HCT116 (cell line): Measurements from ENCODE around the gene PADI3. TPM values are rescaled to one million over a fixed set of nuclear protein-coding genes. Genes with fewer than 3 reads are reported as not detected.

ENCODE experiments used
- ATAC-seq: fragments of 200-7000 bp; cut with Tn5 transposase; 2 replicates; pipeline ENCODE4 v1.9.1; 2020; ENCODE audit warnings: mild to moderate bottlenecking, moderate library complexity
- BruUV-seq: library from RNA; stranded (reverse); fragments of 400-500 nt; replicated peaks from 2 replicates; lab custom pipeline; 2021; lab: Mats Ljungman, UMichigan
- CTCF ChIA-PET: fragments of 300-600 bp; sonication (Branson Sonifier 250); formaldehyde crosslinking; loops from one replicate; lab custom pipeline; 2021; ENCODE audit warnings: antibody characterized with exemption; lab: Charles Lee
- POLR2A ChIA-PET: fragments of 300-600, 350-600 bp; sonication (Branson Sonifier 250); formaldehyde crosslinking; loops from one replicate; lab custom pipeline; 2021; ENCODE audit warnings: antibody characterized with exemption; lab: Charles Lee
- RAD21 ChIA-PET, 2 experiments: fragments of 300-600 bp; sonication (Branson Sonifier 250); formaldehyde crosslinking; loops; one replicate each; lab custom pipeline; 2023; ENCODE audit warnings: low total read pairs in 2 of 2; ENCODE audit not compliant: uncharacterized antibody in 2 of 2, unreplicated experiment in 2 of 2, low non-redundant PET in 1 of 2; lab: Charles Lee
- DNase-seq: peaks from one replicate; pipeline ENCODE4 v3.0.0-alpha.2; 2010; ENCODE audit warnings: low read depth, low spot score
- H2AFZ ChIP-seq: fragments of 200-600 bp; shearing (Covaris generic), sonication (generic); 2 replicates; pipeline ENCODE4 v1.6.1; 2017; ENCODE audit warnings: low read depth, mixed run types, mixed read lengths, antibody characterized with exemption, low read length; ENCODE audit not compliant: poor library complexity, severe bottlenecking
- H3K27ac ChIP-seq: 2 replicates; pipeline ENCODE4 v1.5.1; 2012; ENCODE audit warnings: low read depth, low read length
- H3K27me3 ChIP-seq: fragments of 200-600 bp; sonication (generic); 2 replicates; pipeline ENCODE4 v1.6.1; 2016; ENCODE audit warnings: mixed run types, low read length, mixed read lengths; ENCODE audit not compliant: insufficient read depth
- H3K36me3 ChIP-seq, 2 experiments: fragments of 200-500 bp in 1 of 2; fragments of 200-600 bp in 1 of 2; sonication (Bioruptor generic) in 1 of 2; sonication (generic) in 1 of 2; 2 replicates each; pipeline versions ENCODE4 v1.5.1 to v1.6.1; 2014 to 2016; ENCODE audit warnings: low read length in 2 of 2, inconsistent platforms in 1 of 2, mixed read lengths in 1 of 2, mixed run types in 1 of 2; ENCODE audit not compliant: insufficient read depth in 2 of 2, control insufficient read depth in 1 of 2
- H3K4me1 ChIP-seq, 2 experiments: fragments of 200-600 bp in 1 of 2; sonication (generic) in 1 of 2; 2 replicates each; pipeline versions ENCODE4 v1.5.1 to v1.6.1; 2012 to 2017; ENCODE audit warnings: low read length in 2 of 2, inconsistent platforms in 1 of 2, mild to moderate bottlenecking in 1 of 2, mixed read lengths in 1 of 2, mixed run types in 1 of 2, moderate library complexity in 1 of 2; ENCODE audit not compliant: insufficient read depth in 2 of 2, control insufficient read depth in 1 of 2
- H3K4me2 ChIP-seq: fragments of 200-600 bp; sonication (generic); 2 replicates; pipeline ENCODE4 v1.6.1; 2017; ENCODE audit warnings: mixed run types, low read length, mixed read lengths
- H3K4me3 ChIP-seq, 2 experiments: fragments of 200-600 bp in 1 of 2; sonication (generic) in 1 of 2; replicated peaks in 1 of 2; 2 replicates each; pipeline ENCODE4 v1.5.1; 2011 to 2016; ENCODE audit warnings: low read length in 2 of 2, control low read depth in 1 of 2, low read depth in 1 of 2, mild to moderate bottlenecking in 1 of 2, mixed read lengths in 1 of 2, mixed run types in 1 of 2
- H3K79me2 ChIP-seq: fragments of 200-600 bp; sonication (generic); 2 replicates; pipeline ENCODE4 v1.6.1; 2017; ENCODE audit warnings: mild to moderate bottlenecking, mixed run types, low read length, moderate library complexity, mixed read lengths; ENCODE audit not compliant: insufficient read depth
- H3K9ac ChIP-seq: fragments of 200-600 bp; sonication (generic); 2 replicates; pipeline ENCODE4 v1.6.1; 2016; ENCODE audit warnings: low read length, mixed read lengths
- H3K9me2 ChIP-seq: fragments of 200-600 bp; sonication (generic), shearing (Covaris generic); 2 replicates; pipeline ENCODE4 v1.6.1; 2017; ENCODE audit warnings: mixed run types, mild to moderate bottlenecking, moderate library complexity; ENCODE audit not compliant: insufficient read depth
- H3K9me3 ChIP-seq, 2 experiments: fragments of 200-500 bp in 1 of 2; fragments of 200-600 bp in 1 of 2; sonication (Bioruptor generic) in 1 of 2; sonication (generic) in 1 of 2; 2 replicates each; pipeline ENCODE4 v1.6.1; 2014 to 2017; ENCODE audit warnings: low read length in 2 of 2, mixed read lengths in 2 of 2, inconsistent platforms in 1 of 2, low read depth in 1 of 2, mild to moderate bottlenecking in 1 of 2, mixed run types in 1 of 2, moderate library complexity in 1 of 2; ENCODE audit not compliant: control insufficient read depth in 1 of 2, insufficient read depth in 1 of 2
- H4K20me1 ChIP-seq: fragments of 200-600 bp; sonication (generic), shearing (Covaris generic); 2 replicates; pipeline ENCODE4 v1.6.1; 2017; ENCODE audit warnings: mixed run types, mild to moderate bottlenecking, moderate library complexity; ENCODE audit not compliant: insufficient read depth
- ATF3 ChIP-seq: IDR thresholded peaks from 2 replicates; pipeline ENCODE4 v1.6.1; 2012
- EGR1 ChIP-seq: IDR thresholded peaks from 2 replicates; pipeline ENCODE4 v1.6.1; 2012; ENCODE audit warnings: low read depth
- ELF1 ChIP-seq: IDR thresholded peaks from 2 replicates; pipeline ENCODE4 v1.6.1; 2012; ENCODE audit warnings: low read depth, borderline replicate concordance
- EZH2 ChIP-seq: fragments of 200-600 bp; sonication (generic); IDR thresholded peaks from 2 replicates; pipeline ENCODE4 v1.6.1; 2017; ENCODE audit warnings: antibody characterized with exemption, mixed run types
- EZH2phosphoT487 ChIP-seq: fragments of 200-600 bp; IDR thresholded peaks from 2 replicates; pipeline ENCODE4 v1.6.1; 2018; ENCODE audit warnings: antibody characterized with exemption, borderline replicate concordance
- JUND ChIP-seq: IDR thresholded peaks from 2 replicates; pipeline ENCODE4 v1.6.1; 2012
- POLR2AphosphoS5 ChIP-seq: IDR thresholded peaks from 2 replicates; pipeline ENCODE4 v1.6.1; 2011; ENCODE audit warnings: mild to moderate bottlenecking, low read depth, low read length, moderate library complexity
- REST ChIP-seq: IDR thresholded peaks from 2 replicates; pipeline ENCODE4 v1.6.1; 2012; ENCODE audit warnings: low read depth
- SIN3A ChIP-seq: IDR thresholded peaks from 2 replicates; pipeline ENCODE4 v1.6.1; 2012; ENCODE audit warnings: low read depth
- SRF ChIP-seq: IDR thresholded peaks from 2 replicates; pipeline ENCODE4 v1.6.1; 2012; ENCODE audit warnings: low read depth
- YY1 ChIP-seq: IDR thresholded peaks from 2 replicates; pipeline ENCODE4 v1.6.1; 2011; ENCODE audit warnings: low read length, low read depth, moderate library complexity, mild to moderate bottlenecking; ENCODE audit not compliant: insufficient replicate concordance; ENCODE audit errors: extremely low read depth
- ZFX ChIP-seq: fragments of 450-650 bp; IDR thresholded peaks from 2 replicates; pipeline ENCODE4 v1.6.1; 2017
- ZNF274 ChIP-seq: fragments of 200-500 bp; sonication (Bioruptor generic); IDR thresholded peaks from 2 replicates; pipeline ENCODE4 v1.6.1; 2014; ENCODE audit warnings: mild to moderate bottlenecking, low read depth, low read length, inconsistent platforms
- intact Hi-C: fragments of 100-400 bp; cut with micrococcal nuclease; formaldehyde crosslinking; loops from 2 replicates; pipeline ENCODE4 v1.10.0; 2022
- total RNA-seq: library from RNA; stranded (reverse); gene quantifications from one replicate; pipeline ENCODE4 v1.2.1, GENCODE V29; 2021; ENCODE audit not compliant: unreplicated experiment

Gene PADI3
- total RNA-seq, 1 experiment from 2014 or later: 0.93 TPM

- peaks cover 6% of the 10 kb centered on the region for H3K27me3 ChIP-seq
- no peaks in the 10 kb centered on the region for H3K9me3 ChIP-seq
- no peaks in the 10 kb centered on the region for H3K9me2 ChIP-seq
- POLR2A ChIA-PET: no interaction called here
- H3K79me2 ChIP-seq: no peaks in the 10 kb centered on the region
- no peak overlapping the region for H3K9ac ChIP-seq
- BruUV-seq: no TSS peak
- intact Hi-C loops: no loop called here
- no peak overlapping the region for H3K4me3 ChIP-seq
- ATAC-seq: no peak
- no peak for DNase-seq
- peaks cover 20 to 23% of the 10 kb centered on the region in 2 experiments for H3K4me1 ChIP-seq
- H3K4me2 ChIP-seq: no peak overlapping the region
- CTCF ChIA-PET: no interaction called here
- H3K36me3 ChIP-seq: no peaks in the 10 kb centered on the region
- H4K20me1 ChIP-seq: no peaks in the 10 kb centered on the region
- no peak for TF ChIP-seq ZNF274
- TF ChIP-seq EZH2phosphoT487: no peak
- TF ChIP-seq EZH2: no peak
- no peak for TF ChIP-seq POLR2AphosphoS5
- no peak for TF ChIP-seq SRF
- no peak for TF ChIP-seq REST
- TF ChIP-seq ATF3: no peak
- TF ChIP-seq EGR1: no peak
- no peak for TF ChIP-seq ELF1
- TF ChIP-seq JUND: no peak
- no peak for TF ChIP-seq ZFX
- no peak for TF ChIP-seq YY1
- no peak for TF ChIP-seq SIN3A
- H3K27ac ChIP-seq: no peak overlapping the region
- H2AFZ ChIP-seq: no peak overlapping the region
- RAD21 ChIA-PET: no interaction called here
Measured at GRCh38 chr1:17260738-17261137, 11.8 kb downstream of the PADI3 start.
